ENCODE data around the gene BPIFB6.

- TF ChIP-seq CTCF (IDR thresholded peaks at IDR 0.05) (no peak), POLR2AphosphoS5 (IDR thresholded peaks at IDR 0.05) (no peak)
Observed at GRCh38 chr20:33083544-33084340, 52.3 kb downstream of the BPIFB6 start.

All from breast epithelium (tissue), 3 donors.